HG03095 (cell line): ENCODE measurements around the gene TOM1.

Source experiments
- ATAC-seq: cut with Tn5 transposase; IDR thresholded peaks from one replicate; pipeline ENCODE4 v1.9.1; 2021; ENCODE audit warnings: moderate library complexity; ENCODE audit not compliant: unreplicated experiment

Gene TOM1

GRCh38 chr22:35299673-35300499, at the start of gene TOM1:
TOM1 (plus strand) TSS chr22:35299894; CDS start chr22:35299929, 35 bp downstream.
- ATAC-seq = peak; percentile 92

- no peak for ATAC-seq
Measured at GRCh38 chr22:35250156-35250555, 49.5 kb upstream of the TOM1 start.

GRCh38 chr22:35253946-35254345, 45.7 kb upstream of the TOM1 start:
- no peak for ATAC-seq

GRCh38 chr22:35257002-35257320, 42.7 kb upstream of the TOM1 start:
- peak; percentile 2 for ATAC-seq

GRCh38 chr22:35257321-35258190, 42.1 kb upstream of the TOM1 start, which contains the start of gene HMGXB4:
HMGXB4 (plus strand) TSS chr22:35257493; CDS start chr22:35262391, 4,898 bp downstream.
- ATAC-seq = peak; percentile 81

GRCh38 chr22:35258191-35258988, 41.3 kb upstream of the TOM1 start:
- no peak for ATAC-seq

- ATAC-seq = no peak
Measured at GRCh38 chr22:35264986-35265385, 34.7 kb upstream of the TOM1 start.

GRCh38 chr22:35266277-35266676, 33.4 kb upstream of the TOM1 start:
- ATAC-seq = no peak

- no peak for ATAC-seq
Measured at GRCh38 chr22:35269630-35270029, 30.1 kb upstream of the TOM1 start.

- no peak for ATAC-seq
Measured at GRCh38 chr22:35274154-35274871, 25.4 kb upstream of the TOM1 start.

- ATAC-seq = no peak
Measured at GRCh38 chr22:35275580-35275979, 24.1 kb upstream of the TOM1 start.

- no peak for ATAC-seq
Measured at GRCh38 chr22:35276019-35276418, 23.7 kb upstream of the TOM1 start.

- ATAC-seq = no peak
Measured at GRCh38 chr22:35288116-35288515, 11.6 kb upstream of the TOM1 start.

- ATAC-seq = no peak
Measured at GRCh38 chr22:35292786-35293185, 6.9 kb upstream of the TOM1 start.

- ATAC-seq = no peak
Measured at GRCh38 chr22:35296051-35296450, 3.6 kb upstream of the TOM1 start.

- ATAC-seq = no peak
Measured at GRCh38 chr22:35299217-35299672, 449 bp upstream of the TOM1 start.

- no peak for ATAC-seq
Measured at GRCh38 chr22:35301372-35301874, 1.7 kb downstream of the TOM1 start.

GRCh38 chr22:35303029-35303624, 3.4 kb downstream of the TOM1 start:
- no peak for ATAC-seq

- no peak for ATAC-seq
Measured at GRCh38 chr22:35305525-35306070, 5.9 kb downstream of the TOM1 start.
